Neuronal stem cell (in vitro differentiated cells): ENCODE results near the gene LGALS12.
A peak's percentile ranks its signal among the peaks of the same experiment; 100 is the strongest.

Source experiments
- DNase-seq: peaks from one replicate; pipeline ENCODE4 v3.0.0-alpha.2; 2013; ENCODE audit warnings: low spot score
- H2AFZ ChIP-seq: one replicate; pipeline ENCODE4 v1.6.1; 2013; ENCODE audit warnings: mild to moderate bottlenecking, low read length, inconsistent platforms
- H2AK5ac ChIP-seq: 2 replicates; pipeline ENCODE4 v1.6.1; 2013; ENCODE audit warnings: low read depth, mild to moderate bottlenecking, inconsistent platforms, low read length, moderate library complexity, mixed read lengths
- H2BK120ac ChIP-seq: 2 replicates; pipeline ENCODE4 v1.6.1; 2013; ENCODE audit warnings: low read depth, mild to moderate bottlenecking, inconsistent platforms, low read length, moderate library complexity, mixed read lengths
- H2BK12ac ChIP-seq: one replicate; pipeline ENCODE4 v1.6.1; 2013; ENCODE audit warnings: low read length, inconsistent platforms
- H2BK15ac ChIP-seq: 2 replicates; pipeline ENCODE4 v1.6.1; 2013; ENCODE audit warnings: mild to moderate bottlenecking, low read length, inconsistent platforms, mixed read lengths
- H2BK5ac ChIP-seq: one replicate; pipeline ENCODE4 v1.6.1; 2013; ENCODE audit warnings: inconsistent platforms, mild to moderate bottlenecking, low read length, moderate library complexity
- H3K14ac ChIP-seq: one replicate; pipeline ENCODE4 v1.6.1; 2013; ENCODE audit warnings: low read length, inconsistent platforms
- H3K18ac ChIP-seq: 2 replicates; pipeline ENCODE4 v1.6.1; 2013; ENCODE audit warnings: low read length, inconsistent platforms
- H3K23ac ChIP-seq: 2 replicates; pipeline ENCODE4 v1.6.1; 2013; ENCODE audit warnings: low read depth, mild to moderate bottlenecking, mixed read lengths, low read length, inconsistent platforms; ENCODE audit not compliant: poor library complexity
- H3K27ac ChIP-seq: replicated peaks from 3 replicates; pipeline ENCODE4 v1.5.1; 2013; ENCODE audit warnings: low read length, inconsistent platforms
- H3K27me3 ChIP-seq, 3 experiments: 2 replicates each; pipeline ENCODE4 v1.6.1; 2013; ENCODE audit warnings: low read length in 3 of 3, mild to moderate bottlenecking in 2 of 3, inconsistent platforms in 1 of 3, low read depth in 1 of 3, mixed read lengths in 1 of 3, moderate library complexity in 1 of 3; ENCODE audit not compliant: control insufficient read depth in 3 of 3, insufficient read depth in 3 of 3
- H3K36me3 ChIP-seq, 2 donors: replicated peaks in 1 of 2; 2 replicates each; pipeline ENCODE4 v1.6.1; 2013; ENCODE audit warnings: low read length in 2 of 2; ENCODE audit not compliant: control insufficient read depth in 2 of 2, insufficient read depth in 2 of 2
- H3K4ac ChIP-seq: 2 replicates; pipeline ENCODE4 v1.6.1; 2013; ENCODE audit warnings: inconsistent platforms, mild to moderate bottlenecking, low read length, moderate library complexity
- H3K4me1 ChIP-seq, 2 donors: 1 replicate in 1 of 2; 2 replicates in 1 of 2; pipeline ENCODE4 v1.6.1; 2013; ENCODE audit warnings: low read length in 2 of 2, low read depth in 1 of 2; ENCODE audit not compliant: control insufficient read depth in 2 of 2, insufficient read depth in 1 of 2
- H3K4me2 ChIP-seq: one replicate; pipeline ENCODE4 v1.6.1; 2013; ENCODE audit warnings: mild to moderate bottlenecking, low read length, inconsistent platforms; ENCODE audit not compliant: insufficient read depth, poor library complexity, severe bottlenecking
- H3K4me3 ChIP-seq, 2 donors: 2 replicates each; pipeline ENCODE4 v1.5.1; 2013; ENCODE audit warnings: low read length in 2 of 2, mild to moderate bottlenecking in 2 of 2, inconsistent platforms in 1 of 2, moderate library complexity in 1 of 2
- H3K79me1 ChIP-seq: one replicate; pipeline ENCODE4 v1.6.1; 2013; ENCODE audit warnings: low read depth, mild to moderate bottlenecking, inconsistent platforms, low read length, moderate library complexity
- H3K9ac ChIP-seq: one replicate; pipeline ENCODE4 v1.6.1; 2013; ENCODE audit warnings: mild to moderate bottlenecking, low read depth, low read length, inconsistent platforms; ENCODE audit not compliant: poor library complexity
- H3K9me3 ChIP-seq, 2 donors: replicated peaks in 1 of 2; 2 replicates each; pipeline versions ENCODE3 to v1.6.1; 2013; ENCODE audit warnings: low read length in 2 of 2, mild to moderate bottlenecking in 2 of 2, inconsistent platforms in 1 of 2, low read depth in 1 of 2, mixed read lengths in 1 of 2, moderate library complexity in 1 of 2; ENCODE audit not compliant: control insufficient read depth in 2 of 2, insufficient read depth in 1 of 2
- H4K8ac ChIP-seq: one replicate; pipeline ENCODE4 v1.6.1; 2013; ENCODE audit warnings: low read depth, mild to moderate bottlenecking, inconsistent platforms, low read length, moderate library complexity
- H4K91ac ChIP-seq: one replicate; pipeline ENCODE4 v1.6.1; 2013; ENCODE audit warnings: low read length, low read depth, mild to moderate bottlenecking, inconsistent platforms; ENCODE audit not compliant: poor library complexity
- WGBS, 2 donors: extraction: QIAGEN DNeasy Blood & Tissue Kit; methylation state at CpG; one replicate each; pipeline ENCODE4 v1.1.7; 2013; ENCODE audit warnings: missing lambda C conversion rate in 2 of 2, mixed read lengths in 1 of 2; ENCODE audit not compliant: insufficient read length in 2 of 2, insufficient replicate concordance in 1 of 2; ENCODE audit errors: extremely low coverage in 2 of 2; 5-methylcytosine and 5-hydroxymethylcytosine counted together

LGALS12 gene

DNA sequence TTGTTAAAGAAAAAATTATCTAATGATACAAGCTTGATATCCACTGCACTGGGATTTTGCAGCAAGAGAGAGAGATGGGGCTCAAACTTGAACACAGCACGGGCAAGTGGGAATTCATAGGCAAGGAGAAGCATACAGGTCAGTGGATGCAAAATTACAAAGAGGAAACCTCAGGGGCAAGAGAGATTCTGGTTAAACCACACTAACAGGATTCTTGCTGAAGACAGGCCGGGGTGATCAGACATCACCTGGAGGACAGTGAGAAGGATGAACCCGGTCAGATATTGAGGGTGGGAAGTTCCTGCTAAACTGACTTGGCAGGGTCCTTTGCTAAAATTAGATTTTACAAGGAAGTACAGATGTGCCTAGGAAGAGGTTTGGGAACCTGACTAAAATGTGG lies 28.2 kb downstream of the LGALS12 start:
- H2BK120ac ChIP-seq: no peak overlapping the region
- no peak for DNase-seq

GRCh38 chr11:63534895-63535461 lies 29.1 kb downstream of the LGALS12 start:
- no peak overlapping the region for H3K4me3 ChIP-seq
- H3K27me3 ChIP-seq: peaks cover 0 to 13% (median 0%) of the 10 kb centered on the region in 3 experiments
- H2BK15ac ChIP-seq: no peak overlapping the region
- H3K14ac ChIP-seq: no peak overlapping the region
- H3K9me3 ChIP-seq: no peaks in the 10 kb centered on the region
- no peak overlapping the region for H2AFZ ChIP-seq
- H4K8ac ChIP-seq: no peak overlapping the region
- WGBS, 2 donors: no CpG with 5 or more reads among the region's 5 CpGs
- no peak overlapping the region for H3K9ac ChIP-seq
- H3K4ac ChIP-seq: no peak overlapping the region
- no peaks in the 10 kb centered on the region for H3K36me3 ChIP-seq
- H2BK5ac ChIP-seq: no peak overlapping the region
- no peak overlapping the region for H3K4me2 ChIP-seq
- H3K4me1 ChIP-seq: peaks cover 0 to 11% of the 10 kb centered on the region in 2 donors
- H3K79me1 ChIP-seq: no peaks in the 10 kb centered on the region
- H2BK120ac ChIP-seq: no peak overlapping the region
- H3K18ac ChIP-seq: no peak overlapping the region
- DNase-seq: no peak
- H3K23ac ChIP-seq: no peak overlapping the region
- no peak overlapping the region for H2BK12ac ChIP-seq
- H3K27ac ChIP-seq: no peak overlapping the region
- no peak overlapping the region for H4K91ac ChIP-seq
- H2AK5ac ChIP-seq: no peak overlapping the region

More for the DNA sequence above, 28.2 kb downstream of the LGALS12 start:
- Histone ChIP-seq H3K9me3 (no peaks in the 10 kb centered on the region), H2BK12ac (no peak overlapping the region), H2AK5ac (no peak overlapping the region), H3K23ac (no peak overlapping the region), H3K79me1 (no peaks in the 10 kb centered on the region), H2BK5ac (no peak overlapping the region), H3K9ac (no peak overlapping the region), H3K4me1 (peaks cover 0 to 12% of the 10 kb centered on the region in 2 donors), H3K4ac (no peak overlapping the region), H3K27ac (no peak overlapping the region), H4K8ac (no peak overlapping the region), H3K4me3 (no peak overlapping the region), H3K36me3 (no peaks in the 10 kb centered on the region), H2BK15ac (no peak overlapping the region), H3K18ac (no peak overlapping the region), H4K91ac (no peak overlapping the region), H3K27me3 (peaks cover 0 to 18% (median 0%) of the 10 kb centered on the region in 3 experiments), H2AFZ (no peak overlapping the region), H3K4me2 (no peak overlapping the region), H3K14ac (no peak overlapping the region)
- no CpG with 5 or more reads among the region's 3 CpGs for WGBS, 2 donors

DNA sequence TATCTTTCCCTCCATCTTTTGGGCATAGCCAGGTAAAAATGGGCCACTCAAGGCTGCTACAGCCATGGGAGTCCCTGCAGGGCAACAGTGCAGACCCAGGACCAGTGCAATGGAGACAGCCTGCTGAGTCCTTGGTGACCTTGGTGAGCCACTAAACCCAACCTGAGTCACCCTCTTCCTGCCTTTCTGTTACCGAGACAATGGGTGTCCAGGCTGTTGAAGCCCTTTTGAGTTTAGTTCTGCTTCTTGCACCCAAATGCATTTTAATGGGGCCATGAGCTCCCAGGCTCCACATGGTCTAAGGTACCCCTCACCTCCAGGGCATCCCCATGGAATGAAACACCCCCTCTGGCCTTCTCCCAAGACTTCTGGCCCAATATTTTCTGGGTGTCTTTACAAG lies 29.9 kb downstream of the LGALS12 start:
- DNase-seq: no peak
- whole genome bisulfite sequencing, 2 donors: no CpG with 5 or more reads among the region's 1 CpG
- Histone ChIP-seq H3K18ac (no peak overlapping the region), H2BK120ac (no peak overlapping the region), H3K4me3 (no peak overlapping the region), H4K8ac (no peak overlapping the region), H3K4ac (no peak overlapping the region), H2AFZ (no peak overlapping the region), H3K9me3 (no peaks in the 10 kb centered on the region), H3K4me2 (no peak overlapping the region), H2BK12ac (no peak overlapping the region), H3K27ac (no peak overlapping the region), H3K79me1 (no peaks in the 10 kb centered on the region), H3K4me1 (peaks cover 0 to 9% of the 10 kb centered on the region in 2 donors), H3K14ac (no peak overlapping the region), H2BK15ac (no peak overlapping the region), H2BK5ac (no peak overlapping the region), H3K36me3 (no peaks in the 10 kb centered on the region), H2AK5ac (peak overlapping the region; percentile 58), H3K23ac (no peak overlapping the region), H3K9ac (no peak overlapping the region), H3K27me3 (peaks cover 0 to 13% (median 0%) of the 10 kb centered on the region in 3 experiments), H4K91ac (no peak overlapping the region)

DNA sequence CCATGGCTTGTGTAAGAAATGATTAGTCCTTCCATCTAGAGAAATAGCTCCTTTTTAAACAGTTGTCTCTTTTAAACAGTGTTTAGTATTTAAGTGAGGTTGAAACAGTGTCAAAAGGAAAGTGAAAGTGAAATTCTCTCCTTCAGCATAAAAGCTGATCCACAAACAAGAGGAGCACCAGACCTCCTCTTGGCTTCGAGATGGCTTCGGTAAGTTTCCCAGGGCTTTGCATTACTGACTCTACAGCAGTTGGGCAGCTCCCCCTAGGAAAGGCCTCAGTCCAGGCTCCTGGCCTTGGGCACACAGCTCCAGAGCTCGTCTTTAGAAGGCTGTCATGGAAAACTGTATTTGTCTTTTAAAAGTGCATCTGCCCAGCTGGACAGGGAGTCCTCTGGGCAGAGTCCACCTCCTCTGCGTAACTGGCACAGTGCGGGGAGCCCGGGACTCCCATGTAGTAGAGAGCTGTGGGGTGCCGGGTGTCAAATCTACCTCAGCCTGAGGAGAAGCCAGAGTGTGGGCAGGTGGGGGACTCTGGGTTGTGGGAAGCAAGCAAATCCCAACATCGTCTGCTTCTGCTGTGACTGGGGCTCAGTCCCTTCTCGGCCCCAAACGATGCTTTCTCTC lies 30.9 kb downstream of the LGALS12 start, which contains the start of gene PLAAT4:
TSS of gene PLAAT4 (plus strand) at position 140 of the 624 bp plus-strand sequence. CDS start at position 201, 61 bp downstream.
- H3K18ac ChIP-seq: no peak within 1 kb of the TSS
- no peak within 1 kb of the TSS for H3K14ac ChIP-seq
- WGBS, 2 donors: no CpG with 5 or more reads among the region's 10 CpGs
- H2AFZ ChIP-seq: peak within 1 kb of the TSS; percentile 37
- peaks cover 0 to 6% of the 10 kb centered on the region in 2 donors for H3K4me1 ChIP-seq
- no peak within 1 kb of the TSS for H4K8ac ChIP-seq
- no peak within 1 kb of the TSS for H3K4me3 ChIP-seq
- no peak for DNase-seq
- H2BK12ac ChIP-seq: peak within 1 kb of the TSS; percentile 26
- H3K23ac ChIP-seq: peak within 1 kb of the TSS; percentile 37
- H4K91ac ChIP-seq: no peak within 1 kb of the TSS
- no peak within 1 kb of the TSS for H3K4ac ChIP-seq
- peak within 1 kb of the TSS; percentile 90 for H2AK5ac ChIP-seq
- peaks cover 0 to 7% (median 0%) of the 10 kb centered on the region in 3 experiments for H3K27me3 ChIP-seq
- no peak within 1 kb of the TSS for H2BK5ac ChIP-seq
- H3K27ac ChIP-seq: no peak within 1 kb of the TSS
- H3K9me3 ChIP-seq: no peaks in the 10 kb centered on the region
- H3K9ac ChIP-seq: no peak within 1 kb of the TSS
- no peak within 1 kb of the TSS for H3K4me2 ChIP-seq
- H2BK15ac ChIP-seq: no peak within 1 kb of the TSS
- H2BK120ac ChIP-seq: no peak within 1 kb of the TSS
- H3K79me1 ChIP-seq: no peaks in the 10 kb centered on the region
- H3K36me3 ChIP-seq: no peaks in the 10 kb centered on the region
